OCI-LY1 (cell line): ENCODE data around the gene RILPL2.

Experiments
- H2AFZ ChIP-seq: fragments of 200-600 bp; sonication (generic), shearing (Covaris generic); 2 replicates; pipeline ENCODE4 v1.6.0; 2014; ENCODE audit warnings: antibody characterized with exemption, mild to moderate bottlenecking, low read length
- H3F3A ChIP-seq: fragments of 200-600 bp; sonication (generic), shearing (Covaris generic); 2 replicates; pipeline ENCODE4 v1.6.0; 2014; ENCODE audit warnings: mild to moderate bottlenecking, antibody characterized with exemption, low read length, moderate library complexity; ENCODE audit not compliant: insufficient read depth
- H3K27ac ChIP-seq: fragments of 200-600 bp; sonication (generic); 2 replicates; pipeline ENCODE4 v1.5.1; 2014; ENCODE audit warnings: low read length, mixed run types, mild to moderate bottlenecking, low read depth; ENCODE audit not compliant: poor library complexity, severe bottlenecking
- H3K27me3 ChIP-seq: fragments of 200-600 bp; sonication (generic); 2 replicates; pipeline ENCODE4 v1.6.0; 2014; ENCODE audit warnings: antibody characterized with exemption, mild to moderate bottlenecking, low read length, moderate library complexity; ENCODE audit not compliant: insufficient read depth
- H3K36me3 ChIP-seq: fragments of 200-600 bp; sonication (generic); 2 replicates; pipeline ENCODE4 v1.6.1; 2014; ENCODE audit warnings: mild to moderate bottlenecking, antibody characterized with exemption, low read length, moderate library complexity, mixed read lengths; ENCODE audit not compliant: insufficient read depth
- H3K4me1 ChIP-seq: fragments of 200-600 bp; sonication (generic); 2 replicates; pipeline ENCODE4 v1.5.1; 2014; ENCODE audit warnings: mild to moderate bottlenecking, low read length, moderate library complexity; ENCODE audit not compliant: insufficient read depth, severe bottlenecking
- H3K4me2 ChIP-seq: fragments of 200-600 bp; sonication (generic), shearing (Covaris generic); 2 replicates; pipeline ENCODE4 v1.6.1; 2014; ENCODE audit warnings: low read length
- H3K4me3 ChIP-seq: fragments of 200-600 bp; sonication (generic); 2 replicates; pipeline ENCODE4 v1.5.1; 2014; ENCODE audit warnings: low read length, low read depth, mild to moderate bottlenecking, mixed read lengths; ENCODE audit not compliant: poor library complexity, severe bottlenecking
- H3K79me2 ChIP-seq: fragments of 200-600 bp; shearing (Covaris generic); 2 replicates; pipeline ENCODE4 v1.6.1; 2016; ENCODE audit warnings: mixed run types, low read length, mixed read lengths; ENCODE audit not compliant: insufficient read depth
- H3K9ac ChIP-seq: fragments of 200-600 bp; sonication (generic), shearing (Covaris generic); 2 replicates; pipeline ENCODE4 v1.6.1; 2014; ENCODE audit warnings: mild to moderate bottlenecking, low read length, mixed read lengths
- H3K9me2 ChIP-seq: fragments of 200-600 bp; sonication (generic), shearing (Covaris generic); 2 replicates; pipeline ENCODE4 v1.6.1; 2014; ENCODE audit warnings: low read depth, mild to moderate bottlenecking, low read length, mixed read lengths
- H3K9me3 ChIP-seq: fragments of 200-600 bp; shearing (Covaris generic); 2 replicates; pipeline ENCODE4 v1.6.1; 2014; ENCODE audit warnings: low read length, mixed read lengths
- H4K20me1 ChIP-seq: fragments of 200-600 bp; sonication (generic), shearing (Covaris generic); 2 replicates; pipeline ENCODE4 v1.6.0; 2016; ENCODE audit warnings: mild to moderate bottlenecking, low read length; ENCODE audit not compliant: insufficient read depth
- CTCF ChIP-seq: fragments of 200-600 bp; sonication (generic), shearing (Covaris generic); IDR thresholded peaks from 2 replicates; pipeline ENCODE4 v1.5.1; 2017; ENCODE audit warnings: mild to moderate bottlenecking, antibody characterized with exemption, low read length, moderate library complexity, mixed read lengths
- EZH2 ChIP-seq: fragments of 200-600 bp; sonication (generic), shearing (Covaris generic); IDR thresholded peaks from 2 replicates; pipeline ENCODE4 v1.8.0; 2017; ENCODE audit warnings: borderline replicate concordance, mixed run types, mild to moderate bottlenecking, antibody characterized with exemption, low read length, moderate library complexity, mixed read lengths

The RILPL2 gene

GRCh38 chr12:123389560-123390351, 46.7 kb downstream of the RILPL2 start:
- H2AFZ ChIP-seq, result no peak overlapping the region
- H3K36me3 ChIP-seq, result peaks cover 44% of the 10 kb centered on the region
- H3K27ac ChIP-seq, result peak overlapping the region; percentile 2
- H3K27me3 ChIP-seq, result no peaks in the 10 kb centered on the region
- no peaks in the 10 kb centered on the region for H3K9me2 ChIP-seq
- H3K4me2 ChIP-seq, result peak overlapping the region; percentile 85
- peak overlapping the region; percentile 57 for H3K9ac ChIP-seq
- peaks cover 19% of the 10 kb centered on the region for H3K79me2 ChIP-seq
- H3F3A ChIP-seq, result no peaks in the 10 kb centered on the region
- peaks cover 39% of the 10 kb centered on the region for H3K4me1 ChIP-seq
- H3K4me3 ChIP-seq, result peak overlapping the region; percentile 70
- no peaks in the 10 kb centered on the region for H4K20me1 ChIP-seq
- H3K9me3 ChIP-seq, result no peaks in the 10 kb centered on the region
- TF ChIP-seq CTCF (no peak), EZH2 (no peak)

DNA sequence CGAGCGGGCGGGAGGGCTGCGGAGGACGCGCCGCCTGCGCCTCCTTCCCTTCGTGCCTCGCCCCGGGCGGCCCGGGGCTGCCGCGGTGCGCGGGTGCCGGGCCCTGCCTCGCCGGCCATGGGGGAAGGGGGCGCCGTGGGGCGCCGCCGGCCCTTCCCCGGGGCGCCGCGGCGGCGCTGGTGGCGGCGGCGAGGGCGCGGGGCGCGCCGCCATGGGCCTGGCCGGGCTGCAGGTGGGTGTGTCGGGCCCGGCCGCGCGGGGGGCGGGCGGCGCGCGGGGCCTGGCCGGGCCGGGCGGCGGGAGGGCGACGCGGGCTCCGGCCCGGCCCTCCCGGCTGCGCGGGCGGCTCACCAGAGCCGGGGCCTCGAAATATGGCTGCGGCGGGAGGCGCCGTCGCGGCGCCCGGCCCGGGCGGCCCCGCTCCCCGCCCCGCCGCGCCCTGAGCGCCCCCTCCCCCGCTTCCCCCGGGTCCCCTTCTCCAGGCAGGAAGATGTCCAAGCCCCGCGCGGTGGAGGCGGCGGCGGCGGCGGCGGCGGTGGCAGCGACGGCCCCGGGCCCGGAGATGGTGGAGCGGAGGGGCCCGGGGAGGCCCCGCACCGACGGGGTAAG, 47.4 kb downstream of the RILPL2 start:
- H4K20me1 ChIP-seq, result no peaks in the 10 kb centered on the region
- H3K79me2 ChIP-seq, result peaks cover 24% of the 10 kb centered on the region
- H3F3A ChIP-seq, result no peaks in the 10 kb centered on the region
- H3K4me2 ChIP-seq, result peak overlapping the region; percentile 85
- no peak overlapping the region for H2AFZ ChIP-seq
- H3K4me1 ChIP-seq, result peaks cover 42% of the 10 kb centered on the region
- peaks cover 37% of the 10 kb centered on the region for H3K36me3 ChIP-seq
- TF ChIP-seq EZH2, result no peak
- TF ChIP-seq CTCF, result no peak
- no peaks in the 10 kb centered on the region for H3K27me3 ChIP-seq
- peak overlapping the region; percentile 70 for H3K4me3 ChIP-seq
- H3K9me3 ChIP-seq, result no peaks in the 10 kb centered on the region
- H3K27ac ChIP-seq, result no peak overlapping the region
- H3K9me2 ChIP-seq, result no peaks in the 10 kb centered on the region
- peak overlapping the region; percentile 57; the same call in 1 of the 2 replicates for H3K9ac ChIP-seq

GRCh38 chr12:123388177-123388950, 48.1 kb downstream of the RILPL2 start:
- H3K79me2 ChIP-seq, result peaks cover 24% of the 10 kb centered on the region
- H3K4me3 ChIP-seq, result peak overlapping the region; percentile 81
- H3F3A ChIP-seq, result no peaks in the 10 kb centered on the region
- H3K4me2 ChIP-seq, result peak overlapping the region; percentile 98
- peak overlapping the region; percentile 90 for H3K9ac ChIP-seq
- TF ChIP-seq EZH2 (no peak), CTCF (no peak)
- H3K27me3 ChIP-seq, result no peaks in the 10 kb centered on the region
- H3K9me2 ChIP-seq, result no peaks in the 10 kb centered on the region
- H4K20me1 ChIP-seq, result no peaks in the 10 kb centered on the region
- H3K9me3 ChIP-seq, result no peaks in the 10 kb centered on the region
- H3K36me3 ChIP-seq, result peaks cover 32% of the 10 kb centered on the region
- H2AFZ ChIP-seq, result no peak overlapping the region
- H3K27ac ChIP-seq, result peak overlapping the region; percentile 74
- peaks cover 42% of the 10 kb centered on the region for H3K4me1 ChIP-seq
